Effector CD4-positive, alpha-beta T cell (primary cell): ENCODE measurements around the gene RIN3.

Experiments
- DNase-seq: peaks from one replicate; pipeline ENCODE4 v3.0.0-alpha.2; 2020

Gene RIN3

DNA sequence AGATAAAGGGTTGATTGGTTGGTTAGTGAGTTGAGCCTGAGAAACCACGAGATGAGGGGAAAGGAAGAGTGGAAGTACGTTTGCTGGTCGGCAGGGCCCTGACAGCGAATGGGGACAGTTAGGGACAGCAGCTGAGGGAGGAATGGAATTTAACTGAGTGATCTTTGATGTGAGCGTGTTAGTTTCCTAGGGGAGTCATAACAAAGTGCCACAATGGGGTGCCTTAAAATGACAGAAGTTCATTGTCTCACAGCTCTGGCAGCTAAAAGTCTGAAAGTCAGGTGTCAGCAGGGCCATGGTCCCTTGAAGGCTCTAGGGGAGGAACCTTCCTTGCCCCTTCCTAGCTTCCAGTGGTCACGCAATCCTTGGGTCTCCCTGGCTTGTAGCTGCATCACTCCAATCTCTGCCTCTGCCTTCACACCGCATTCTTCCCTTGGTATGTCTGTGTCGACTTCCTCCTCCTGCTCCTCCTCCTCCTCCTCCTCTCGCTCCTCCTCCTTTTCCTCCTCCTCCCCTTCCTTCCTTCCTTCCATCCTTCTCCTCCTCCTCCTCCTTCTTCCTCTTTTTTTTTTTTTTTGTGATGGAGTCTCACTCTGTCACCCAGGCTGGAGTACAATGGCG, 26.0 kb upstream of the RIN3 start:
- no peak for DNase-seq

DNA sequence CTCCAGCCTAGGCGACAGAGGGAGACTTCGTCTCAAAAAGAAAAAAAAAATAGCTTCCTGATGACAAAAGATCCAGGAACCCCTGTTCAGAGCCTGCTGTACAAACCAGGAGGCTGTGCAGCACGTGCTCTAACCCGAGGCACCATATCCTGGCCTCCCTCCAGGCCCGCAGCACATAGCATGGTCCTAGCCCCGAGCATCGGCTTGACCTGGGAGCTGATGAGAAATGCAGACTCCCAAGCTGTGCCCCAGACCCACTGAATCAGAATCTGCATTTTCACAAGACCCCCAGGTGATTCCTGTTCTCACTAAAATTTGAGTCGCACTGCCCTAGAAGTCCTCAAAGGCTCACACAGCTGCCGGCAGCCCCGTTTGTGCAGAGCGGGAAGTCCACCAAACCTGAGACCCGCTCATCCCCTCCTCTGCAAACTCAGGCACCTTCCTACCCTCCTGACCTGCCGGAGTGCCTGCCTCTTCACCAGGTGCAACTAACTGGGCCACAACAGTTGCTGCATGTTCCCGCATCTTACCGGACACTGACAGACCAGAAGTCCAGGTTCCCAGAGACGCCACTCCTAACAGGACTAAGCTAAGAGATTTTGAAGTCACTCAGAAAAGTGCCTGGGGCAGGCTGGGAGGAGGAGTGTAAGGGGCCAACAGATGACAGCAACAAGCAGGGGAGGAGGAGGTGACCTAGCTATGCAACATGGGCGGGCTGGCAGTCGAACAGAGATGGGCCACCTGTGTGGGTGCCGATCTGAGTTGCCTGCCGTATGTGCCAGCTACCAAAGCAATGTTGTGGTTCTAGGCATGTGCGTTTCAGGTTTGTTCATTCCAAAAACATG, 24.0 kb upstream of the RIN3 start:
- DNase-seq = no peak

DNA sequence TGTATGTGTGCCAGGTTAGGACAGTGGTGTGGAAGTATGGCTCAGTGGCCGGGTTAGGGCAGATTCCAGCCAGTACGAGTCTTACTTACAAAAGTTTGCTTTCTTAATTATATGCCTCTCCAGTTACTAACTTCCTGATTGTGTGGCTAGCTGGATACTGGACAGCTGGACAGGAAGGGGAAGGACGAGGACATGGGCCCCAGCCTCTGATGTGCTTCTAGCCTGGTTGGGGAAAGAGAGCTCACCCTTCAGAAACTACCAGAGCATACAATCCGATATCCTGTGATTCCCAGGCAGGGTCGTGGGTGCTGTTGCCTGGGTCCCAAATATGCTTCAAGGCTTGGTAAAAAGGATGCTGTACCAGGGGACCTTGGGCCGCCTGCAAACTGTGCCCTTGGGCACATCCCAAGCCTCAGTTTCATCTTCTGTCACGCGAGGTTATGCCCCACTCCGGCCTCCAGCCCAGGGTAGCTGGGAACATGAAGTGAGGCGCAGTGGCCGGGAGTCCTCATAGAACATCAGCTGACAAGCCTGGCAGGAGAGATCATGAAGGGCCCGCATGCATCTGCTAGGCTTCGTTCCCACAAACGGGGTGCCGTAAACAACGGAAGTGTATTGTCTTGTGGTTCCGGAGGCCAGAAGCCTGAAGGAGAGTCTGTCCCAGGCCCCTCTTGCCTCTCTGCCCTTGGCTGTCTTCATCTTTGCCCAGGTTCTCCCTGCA, 23.2 kb upstream of the RIN3 start:
- no peak for DNase-seq

DNA sequence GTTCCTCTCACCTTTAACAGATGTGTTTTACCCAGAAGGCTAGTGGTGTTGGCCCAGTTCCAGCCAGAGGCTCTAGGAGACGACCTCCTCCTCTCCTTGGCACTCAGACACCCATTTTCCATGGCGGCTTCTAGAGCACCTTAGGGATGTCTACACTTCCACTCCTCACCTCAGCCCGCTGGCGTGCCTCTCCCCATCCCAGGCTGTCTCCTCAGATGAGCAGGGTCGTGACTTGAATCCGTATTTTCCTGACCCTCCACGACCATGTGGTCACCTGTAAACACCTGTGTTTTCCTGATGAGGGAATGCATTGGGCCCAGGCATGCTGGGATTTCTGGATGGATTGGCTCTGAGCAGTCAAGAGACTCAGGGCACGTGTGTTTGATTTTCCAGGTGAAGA, 21.8 kb upstream of the RIN3 start:
- DNase-seq = no peak

DNA sequence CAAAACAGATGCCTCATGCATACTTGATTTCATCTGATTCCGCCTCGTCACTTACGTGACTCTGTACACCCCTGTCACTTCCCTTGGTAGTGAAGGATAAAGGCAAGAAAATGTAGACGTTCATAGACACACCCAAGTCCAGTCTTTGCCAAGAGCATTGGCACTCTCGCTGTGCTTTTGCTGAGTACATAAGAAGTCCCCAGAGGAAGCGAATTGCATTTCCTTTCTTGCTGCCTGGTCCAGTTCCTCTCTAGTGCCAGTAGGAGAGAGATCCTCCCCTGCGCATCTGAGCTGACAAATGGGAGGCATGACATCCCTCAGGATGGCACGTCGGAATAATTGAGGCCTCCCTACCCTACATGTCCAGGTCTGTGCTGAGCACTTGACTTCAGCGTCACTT, 21.3 kb upstream of the RIN3 start:
- no peak for DNase-seq

DNA sequence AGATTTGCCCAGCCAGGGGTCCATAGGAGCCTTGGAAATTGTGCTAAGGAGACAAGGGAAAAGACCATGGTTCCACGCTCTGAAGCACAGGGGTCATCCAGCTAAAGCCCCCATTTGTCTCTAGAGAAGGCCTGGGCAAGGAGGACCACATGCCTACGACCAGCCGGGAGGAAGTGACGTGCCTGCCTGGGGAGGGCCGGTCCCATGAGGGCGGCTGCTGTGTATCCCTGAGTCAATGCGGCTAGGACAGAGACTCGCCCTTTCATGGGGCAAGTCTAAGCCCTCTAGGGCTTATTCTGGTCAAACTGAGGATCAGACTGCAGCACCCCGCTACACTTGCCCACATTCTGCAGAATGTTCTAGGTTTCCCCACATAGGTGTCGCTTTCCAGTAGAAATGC, 20.6 kb upstream of the RIN3 start:
- DNase-seq = no peak

DNA sequence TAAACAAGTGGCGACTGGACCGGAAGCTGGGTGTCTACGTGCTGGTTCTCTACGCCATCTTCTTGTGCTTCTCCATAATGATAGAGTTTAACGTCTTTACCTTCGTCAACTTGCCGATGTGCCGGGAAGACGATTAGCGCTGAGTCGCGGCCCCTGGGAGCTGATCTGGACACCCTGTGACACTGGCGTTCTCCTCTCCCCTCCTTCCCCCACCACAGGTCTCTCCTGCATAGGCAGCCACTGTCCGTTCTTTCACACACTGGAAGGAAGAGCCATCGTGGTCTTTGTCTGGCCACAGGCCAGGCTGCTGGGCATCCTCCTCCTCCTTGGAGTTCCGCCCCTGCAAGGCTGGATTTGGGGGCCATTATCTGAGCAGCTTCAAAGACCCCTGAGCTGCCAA, 20.1 kb upstream of the RIN3 start:
- DNase-seq = no peak

DNA sequence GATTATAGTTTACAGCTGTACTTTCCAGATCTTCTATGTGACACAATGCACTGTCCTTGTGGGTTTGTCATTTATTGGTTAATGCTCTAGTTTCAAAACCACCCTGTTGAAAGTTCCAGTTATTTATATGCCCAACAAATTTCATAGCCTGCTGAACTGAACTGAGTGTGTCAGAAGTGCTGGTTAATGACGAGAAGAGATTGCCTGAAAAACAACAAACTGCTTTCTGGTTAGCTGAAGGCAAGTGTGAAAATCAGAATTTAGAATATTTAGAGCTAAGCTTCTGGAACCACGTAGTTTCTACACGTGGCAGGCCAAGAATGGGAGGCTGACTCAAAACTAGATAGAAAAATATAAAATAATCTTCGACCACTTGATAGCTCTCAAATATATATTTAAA, 19.1 kb upstream of the RIN3 start:
- no peak for DNase-seq

DNA sequence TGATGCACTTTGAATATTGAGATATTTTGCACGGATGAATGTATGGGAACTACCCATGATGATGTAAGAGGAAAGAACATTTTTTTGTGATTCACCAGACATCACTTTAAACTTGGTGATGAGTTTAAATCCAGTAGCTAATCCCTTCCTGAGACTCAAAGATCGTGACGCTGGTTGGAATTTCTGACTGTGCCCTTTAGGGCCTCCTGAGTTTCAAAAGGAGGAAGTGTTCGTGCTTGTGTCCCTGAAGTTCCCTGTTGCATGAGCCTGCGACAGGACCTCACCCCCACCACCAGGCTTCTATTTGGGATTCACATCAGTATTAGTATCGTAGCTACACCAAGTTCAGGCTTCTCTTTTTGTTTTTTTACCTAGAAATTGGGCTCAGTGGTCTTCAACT, 18.6 kb upstream of the RIN3 start:
- no peak for DNase-seq

DNA sequence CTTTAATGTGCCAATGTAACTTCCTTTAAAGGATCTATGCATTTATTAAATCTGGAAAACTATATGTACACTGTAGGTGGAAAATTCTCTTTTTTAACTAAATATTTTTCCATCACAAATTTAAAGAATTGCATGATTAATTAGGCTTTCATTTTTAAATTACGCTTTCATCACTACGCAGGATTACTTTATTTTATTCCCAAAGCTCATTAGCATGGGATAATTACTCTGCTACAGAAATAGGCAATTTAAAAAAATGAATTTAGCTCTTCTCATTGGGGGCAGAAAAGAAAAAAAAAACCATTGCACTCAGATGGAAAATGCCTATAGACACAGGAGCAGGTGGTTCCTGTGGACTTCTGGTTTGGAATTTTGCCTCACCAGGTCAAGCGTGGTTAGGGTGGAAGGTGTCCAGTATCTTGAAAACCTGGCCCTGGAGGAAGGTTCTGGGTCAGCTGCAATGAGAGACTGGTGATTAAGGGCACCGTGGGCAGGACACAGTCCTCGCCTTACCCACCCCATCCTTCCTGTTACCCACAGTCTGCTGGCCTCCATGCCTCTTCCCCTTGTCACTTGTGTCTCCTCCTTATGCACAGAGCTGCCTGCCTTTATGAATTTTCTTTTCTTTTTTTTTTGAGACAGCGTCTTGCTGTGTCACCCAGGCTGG, 17.3 kb upstream of the RIN3 start:
- no peak for DNase-seq

DNA sequence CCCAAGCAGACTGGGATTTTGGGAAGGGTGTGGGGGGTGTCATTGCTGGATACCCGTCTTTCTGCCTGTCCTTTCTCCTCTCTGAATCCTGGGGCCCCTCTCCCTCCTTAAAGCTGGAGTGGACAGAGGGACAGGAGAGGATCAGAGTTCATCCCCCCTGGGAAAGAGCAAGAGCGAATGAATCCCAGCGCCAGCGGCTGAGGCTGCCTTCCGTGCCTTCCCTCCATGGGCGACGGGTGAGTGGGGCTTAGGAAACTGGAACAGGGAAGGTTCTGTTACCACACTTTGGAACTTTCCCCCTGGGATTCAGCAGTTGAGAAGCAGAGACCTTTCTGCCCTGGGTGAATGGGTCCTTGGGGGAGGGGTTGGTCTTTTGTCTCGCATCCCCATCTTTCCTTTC, 16.2 kb upstream of the RIN3 start:
- DNase-seq = no peak

DNA sequence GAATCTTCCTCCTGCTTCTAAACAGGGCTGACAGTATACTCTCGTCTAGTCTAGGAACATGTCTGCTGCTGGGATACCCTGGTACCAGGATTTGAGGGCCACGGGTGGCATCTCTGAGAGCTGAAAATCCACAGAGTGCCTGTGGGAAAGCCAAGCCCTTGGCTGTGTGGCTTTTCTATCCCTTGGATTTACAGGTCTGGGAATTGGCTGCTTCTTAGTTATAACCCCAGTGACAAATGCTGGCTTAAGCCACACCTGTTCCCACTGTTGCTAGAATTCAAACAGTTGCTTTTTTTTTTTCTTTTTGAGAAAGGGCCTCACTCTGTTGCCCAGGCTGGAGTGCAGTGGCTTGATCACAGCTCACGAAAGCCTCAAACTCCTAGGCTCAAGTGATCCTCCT, 14.3 kb upstream of the RIN3 start:
- DNase-seq = no peak

DNA sequence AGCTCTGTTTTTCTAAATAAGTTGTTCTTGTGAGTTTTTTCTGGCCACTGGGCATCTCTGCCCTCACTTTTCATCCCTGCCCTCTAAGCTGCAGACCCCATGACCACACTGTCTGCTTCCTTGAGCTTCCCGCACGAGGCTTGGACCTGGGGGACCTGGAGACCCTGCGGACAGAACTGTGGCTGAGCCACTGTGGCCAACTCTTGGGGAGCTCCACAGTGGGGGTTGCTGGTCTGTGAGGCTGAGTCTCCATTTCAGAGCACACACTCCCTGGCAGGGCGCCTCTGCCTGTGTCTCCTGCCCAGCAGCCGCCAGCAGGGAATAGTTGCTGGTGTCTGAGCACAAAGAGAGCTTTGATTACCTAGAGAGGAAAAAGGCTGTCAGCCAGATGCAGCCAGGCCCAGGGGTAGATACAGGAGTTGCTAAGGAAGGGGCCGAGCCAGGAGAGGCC, 13.1 kb upstream of the RIN3 start:
- DNase-seq = no peak

DNA sequence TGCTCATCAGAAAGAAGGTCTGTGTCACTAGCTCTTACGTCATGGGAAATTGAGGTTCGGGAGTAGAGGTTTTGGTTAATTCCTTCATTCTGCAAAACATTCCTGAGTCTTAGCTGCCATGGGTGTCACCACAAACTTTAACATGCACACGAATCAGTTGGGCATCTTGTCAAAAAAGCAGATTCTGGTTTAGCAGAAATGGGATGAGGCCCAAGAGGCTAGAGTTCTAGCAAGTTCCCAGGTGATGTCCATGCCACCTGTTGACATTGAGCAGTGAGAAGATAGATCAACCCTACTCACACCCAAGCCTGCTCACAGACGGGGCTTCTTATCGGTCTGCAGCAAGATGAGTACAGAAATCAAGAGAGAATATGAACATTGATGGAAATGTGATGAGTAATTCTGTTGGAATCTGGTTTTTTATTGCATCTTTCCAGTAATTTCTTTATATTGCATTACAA, 11.7 kb upstream of the RIN3 start:
- DNase-seq = no peak

DNA sequence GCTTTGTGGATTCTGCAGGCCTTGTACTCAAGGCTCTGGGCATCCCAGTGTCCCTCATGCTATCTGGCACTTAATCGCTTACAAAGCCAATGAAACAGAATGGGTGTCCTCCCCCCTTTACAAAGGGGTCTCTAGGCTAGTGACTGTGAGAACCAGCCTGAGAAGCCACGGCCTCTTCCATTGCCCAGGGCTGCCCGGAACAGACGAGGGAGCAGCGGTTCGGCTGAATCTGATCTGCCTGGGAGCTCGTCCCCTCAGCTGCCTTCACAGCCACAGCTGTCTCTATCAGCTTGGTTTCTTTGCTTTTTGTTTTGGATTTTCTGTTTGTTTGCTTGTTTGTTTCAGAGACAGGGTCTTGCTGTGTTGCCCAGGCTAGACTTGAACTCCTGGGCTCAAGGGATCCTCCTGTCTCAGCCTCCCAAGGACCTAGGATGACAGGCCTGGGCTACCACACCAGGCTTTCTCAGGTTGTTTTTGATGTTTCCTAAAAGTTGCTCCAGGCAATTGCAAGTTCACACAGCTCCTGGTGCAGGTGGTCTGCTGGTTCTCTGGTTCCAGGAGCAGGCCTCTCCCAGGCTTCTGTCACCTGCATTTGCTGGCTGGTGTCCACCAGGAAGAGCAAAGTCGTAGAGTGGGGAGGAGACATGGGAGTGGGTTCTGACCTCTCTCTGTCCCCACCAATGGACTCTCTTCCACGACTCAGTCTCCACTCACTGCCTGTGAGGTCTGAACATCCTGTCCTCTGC, 10.9 kb upstream of the RIN3 start:
- DNase-seq = no peak

DNA sequence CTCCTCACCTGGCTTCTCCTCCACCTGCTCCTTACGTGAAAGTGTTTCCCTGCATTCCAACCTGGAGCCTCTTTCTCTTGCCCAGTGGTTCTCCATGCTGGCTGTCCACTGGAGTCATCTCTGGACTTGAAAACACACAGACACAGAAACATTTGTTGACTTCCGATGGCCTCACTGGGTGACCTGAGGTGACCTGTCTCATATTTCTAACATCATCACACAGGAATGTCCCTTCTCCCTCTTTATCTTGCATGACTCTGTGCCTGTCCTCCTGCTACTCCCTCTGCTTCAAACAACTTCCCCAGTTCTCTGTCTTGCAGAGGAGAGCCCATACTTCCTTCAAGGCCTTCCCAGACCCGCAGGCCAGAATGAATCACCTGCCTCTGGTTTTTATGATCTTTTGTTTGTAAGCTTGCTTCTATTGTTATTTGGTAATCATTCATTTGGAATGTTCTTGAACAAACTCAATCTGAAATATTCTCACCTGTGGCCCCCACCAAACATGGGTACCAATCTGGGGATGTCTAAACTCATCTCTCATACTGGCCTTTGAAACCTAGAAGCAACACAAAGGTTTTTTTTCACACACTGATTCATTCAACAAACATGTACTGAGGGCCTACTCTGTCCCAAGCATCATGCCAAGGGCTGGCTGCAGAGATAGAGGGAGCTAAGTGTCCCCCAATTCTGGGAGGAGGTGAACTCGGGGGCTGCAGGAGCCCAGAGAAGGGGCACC, 9.7 kb upstream of the RIN3 start:
- no peak for DNase-seq

DNA sequence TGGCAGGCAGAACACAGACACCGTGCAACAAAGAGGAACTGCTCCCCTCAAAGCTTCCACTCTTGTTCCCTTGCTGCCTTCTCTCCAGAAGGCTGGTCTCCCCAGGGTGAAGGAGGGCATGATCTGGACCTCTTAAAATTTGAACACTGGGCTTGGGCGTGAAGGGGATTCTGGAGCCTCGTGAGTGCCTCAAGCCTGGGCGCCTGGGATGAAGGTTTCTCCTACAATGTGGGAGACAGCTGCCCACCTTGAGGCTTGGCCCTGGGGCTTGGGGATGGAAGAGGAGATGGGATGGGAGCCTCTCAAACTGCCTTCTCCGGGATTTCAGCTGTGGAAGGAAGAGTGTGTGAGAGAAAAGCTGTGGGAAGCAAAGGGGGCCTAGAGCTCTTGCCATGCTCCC, 7.8 kb upstream of the RIN3 start:
- DNase-seq = no peak

DNA sequence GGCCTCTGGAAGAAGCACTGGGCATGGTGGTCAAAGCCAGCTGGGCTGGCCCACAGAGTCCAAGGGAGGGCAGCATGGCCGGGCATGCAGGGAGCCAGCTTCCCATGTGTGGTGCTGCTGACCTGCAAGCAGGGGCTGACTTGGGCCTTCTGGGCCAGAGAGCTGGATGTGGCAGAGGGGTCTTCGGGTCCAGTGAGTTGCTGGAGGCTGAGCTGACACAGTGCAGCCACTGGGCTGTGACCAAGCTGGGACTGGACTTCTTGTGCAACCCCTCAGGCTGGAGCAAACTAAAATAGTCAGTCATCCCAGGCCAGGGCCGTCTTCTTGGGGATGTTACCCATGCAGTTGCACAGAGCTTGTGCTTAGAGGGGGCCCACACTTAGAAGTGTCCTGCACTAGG, 7.3 kb upstream of the RIN3 start:
- DNase-seq = no peak

DNA sequence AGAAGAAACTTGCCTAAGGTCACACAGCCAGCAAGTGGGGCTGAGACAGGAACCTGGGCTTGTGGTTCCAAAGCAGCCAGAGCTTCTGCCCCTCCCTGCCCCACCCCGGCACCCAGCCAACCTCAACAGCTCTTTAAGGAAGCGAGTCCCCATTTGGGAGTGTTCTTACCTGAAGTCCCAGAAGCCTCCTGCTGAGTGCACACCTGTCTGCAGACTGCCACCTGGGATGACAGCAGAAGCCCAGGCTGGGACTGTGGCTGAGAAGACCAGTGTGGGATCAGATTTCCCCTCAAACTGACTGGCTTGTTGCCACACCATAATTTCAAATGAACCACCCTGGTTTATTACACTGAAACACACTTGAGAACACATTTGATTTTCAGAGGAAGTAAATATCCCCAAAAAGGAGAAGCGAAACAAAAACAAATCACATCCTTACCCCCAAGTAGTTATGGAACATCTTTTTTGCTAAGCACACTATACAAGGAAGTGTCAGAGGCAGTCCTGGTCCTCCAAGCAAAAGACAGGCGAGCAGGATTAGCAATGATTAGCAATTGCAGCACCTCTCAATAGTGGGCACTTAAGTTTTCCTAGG, 6.3 kb upstream of the RIN3 start:
- no peak for DNase-seq

DNA sequence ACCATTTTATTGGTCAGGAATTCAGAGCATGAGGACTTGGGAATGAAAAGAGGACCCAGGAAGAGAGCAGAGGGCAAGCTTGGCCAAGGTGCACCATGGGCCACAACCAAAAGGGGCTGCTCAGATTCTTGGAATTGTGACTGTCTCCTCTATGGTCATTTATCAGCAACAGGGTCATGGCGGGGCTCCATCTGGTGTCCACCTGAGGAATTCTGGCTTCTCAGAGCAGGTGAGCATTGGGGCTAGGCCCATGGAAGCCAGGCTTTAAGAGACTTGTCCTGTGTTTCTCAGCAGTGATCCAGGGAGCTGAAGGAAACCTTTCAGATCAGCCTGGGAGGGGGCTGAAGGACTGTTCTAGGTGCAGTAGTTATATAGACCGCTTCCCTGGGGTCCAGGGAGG, 2.6 kb upstream of the RIN3 start:
- no peak for DNase-seq

DNA sequence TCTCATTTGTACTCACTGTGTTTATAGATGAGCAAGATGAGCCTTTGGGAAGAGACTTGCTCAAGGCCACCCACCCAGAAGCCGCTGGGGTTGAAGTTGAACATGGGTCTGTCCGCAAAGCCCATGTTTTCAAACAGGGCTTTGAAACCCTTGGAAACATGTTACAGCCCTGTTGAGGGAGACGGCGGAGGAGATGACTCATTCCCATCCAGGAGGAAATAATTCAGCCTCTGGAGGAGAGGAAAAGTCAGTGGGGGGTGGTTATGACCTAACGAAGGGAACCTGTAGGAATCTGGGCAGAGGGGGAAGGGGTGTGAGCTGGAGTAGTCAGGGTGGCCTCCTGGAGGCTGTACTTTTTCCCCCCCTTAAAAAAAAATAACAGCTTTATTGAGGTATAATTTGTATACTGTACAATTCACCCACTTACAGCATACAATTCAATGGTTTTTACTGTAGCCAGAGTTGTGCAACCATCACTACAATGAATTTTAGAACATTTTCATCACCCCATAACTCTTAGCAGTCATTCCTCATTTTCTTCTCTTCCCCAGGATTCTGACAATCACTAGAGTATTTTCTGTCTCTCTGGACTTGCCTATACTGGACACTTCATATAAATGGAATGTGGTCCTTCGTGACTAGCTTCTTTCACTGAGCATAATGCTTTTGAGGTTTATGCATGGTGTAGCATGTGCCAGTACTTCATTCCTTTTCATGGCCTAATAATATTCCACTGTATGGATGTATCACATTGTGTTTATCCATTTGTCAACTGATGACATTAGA, 1.9 kb upstream of the RIN3 start:
- DNase-seq = no peak
